Sigmoid colon (tissue), 4 donors: Measurements from ENCODE around the gene PPFIA3.

Experiments
- EP300 ChIP-seq, 4 donors: sonication (generic); formaldehyde crosslinking; IDR thresholded peaks; one replicate each; pipeline ENCODE4 v1.6.1; 2017; ENCODE audit warnings: antibody characterized with exemption in 4 of 4
- POLR2A ChIP-seq, 2 donors: fragments of 450-650 bp; IDR thresholded peaks; one replicate each; pipeline ENCODE4 v1.6.1; 2016; ENCODE audit warnings: antibody characterized with exemption in 2 of 2, mild to moderate bottlenecking in 2 of 2, moderate library complexity in 2 of 2
- POLR2AphosphoS5 ChIP-seq, 4 donors: sonication (generic); formaldehyde crosslinking; IDR thresholded peaks; one replicate each; pipeline ENCODE4 v1.6.1; 2017; ENCODE audit warnings: antibody characterized with exemption in 4 of 4
- TF ChIP-seq, protein P1 (sequence below), 4 experiments: fragments of 450-650 bp in 3 of 4; fragments of 200-600 bp in 1 of 4; IDR thresholded peaks; one replicate each; pipeline ENCODE4 v1.5.1; 2016 to 2019; ENCODE audit warnings: antibody characterized with exemption in 4 of 4, mild to moderate bottlenecking in 3 of 4, moderate library complexity in 2 of 4

DNA sequence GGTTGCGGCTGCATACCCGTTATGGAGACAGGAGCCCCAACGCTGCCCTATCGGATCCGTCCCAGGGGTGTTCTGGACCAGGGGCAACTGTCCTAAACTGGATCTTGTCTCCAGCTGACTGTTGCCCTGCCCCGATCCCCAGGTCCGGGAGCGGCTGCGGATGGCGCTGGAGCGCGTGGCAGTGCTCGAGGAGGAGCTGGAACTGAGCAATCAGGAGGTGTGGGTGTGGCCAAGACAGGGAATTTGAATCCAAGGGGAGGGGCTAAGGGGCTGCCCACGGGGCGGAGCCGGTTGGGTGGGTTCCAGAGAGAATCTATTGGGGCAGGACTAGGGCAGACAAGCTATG, 9.9 kb downstream of the PPFIA3 start:
- TF ChIP-seq, protein P1, sequence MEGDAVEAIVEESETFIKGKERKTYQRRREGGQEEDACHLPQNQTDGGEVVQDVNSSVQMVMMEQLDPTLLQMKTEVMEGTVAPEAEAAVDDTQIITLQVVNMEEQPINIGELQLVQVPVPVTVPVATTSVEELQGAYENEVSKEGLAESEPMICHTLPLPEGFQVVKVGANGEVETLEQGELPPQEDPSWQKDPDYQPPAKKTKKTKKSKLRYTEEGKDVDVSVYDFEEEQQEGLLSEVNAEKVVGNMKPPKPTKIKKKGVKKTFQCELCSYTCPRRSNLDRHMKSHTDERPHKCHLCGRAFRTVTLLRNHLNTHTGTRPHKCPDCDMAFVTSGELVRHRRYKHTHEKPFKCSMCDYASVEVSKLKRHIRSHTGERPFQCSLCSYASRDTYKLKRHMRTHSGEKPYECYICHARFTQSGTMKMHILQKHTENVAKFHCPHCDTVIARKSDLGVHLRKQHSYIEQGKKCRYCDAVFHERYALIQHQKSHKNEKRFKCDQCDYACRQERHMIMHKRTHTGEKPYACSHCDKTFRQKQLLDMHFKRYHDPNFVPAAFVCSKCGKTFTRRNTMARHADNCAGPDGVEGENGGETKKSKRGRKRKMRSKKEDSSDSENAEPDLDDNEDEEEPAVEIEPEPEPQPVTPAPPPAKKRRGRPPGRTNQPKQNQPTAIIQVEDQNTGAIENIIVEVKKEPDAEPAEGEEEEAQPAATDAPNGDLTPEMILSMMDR (IDR thresholded peaks at IDR 0.05) = no peak
- no peak for TF ChIP-seq POLR2A (IDR thresholded peaks at IDR 0.05)
- TF ChIP-seq EP300 (IDR thresholded peaks at IDR 0.05) = no peak
- no peak for TF ChIP-seq POLR2AphosphoS5 (IDR thresholded peaks at IDR 0.05)
